Neural cell (in vitro differentiated cells): ENCODE results near the gene UGT1A1.

Experiments used
- EP300 ChIP-seq: fragments of 450-650 bp; conservative IDR thresholded peaks from 2 replicates; pipeline ENCODE4 v1.6.1; 2014; ENCODE audit warnings: antibody characterized with exemption, mild to moderate bottlenecking, moderate library complexity; ENCODE audit not compliant: poor library complexity, severe bottlenecking
- EZH2 ChIP-seq: fragments of 200-600, 300-800 bp; shearing (Covaris generic), sonication (generic); IDR thresholded peaks from 2 replicates; pipeline ENCODE4 v1.6.1; 2014; ENCODE audit warnings: antibody characterized with exemption, low read length, borderline replicate concordance, mild to moderate bottlenecking; ENCODE audit not compliant: insufficient read depth, poor library complexity, severe bottlenecking
- POLR2AphosphoS5 ChIP-seq: IDR thresholded peaks from 2 replicates; pipeline ENCODE4 v1.6.1; 2012
- RAD21 ChIP-seq: fragments of 450-650 bp; conservative IDR thresholded peaks from 2 replicates; pipeline ENCODE4 v1.6.1; 2014; ENCODE audit warnings: antibody characterized with exemption, mild to moderate bottlenecking, moderate library complexity
- SMC3 ChIP-seq: fragments of 450-650 bp; conservative IDR thresholded peaks from 2 replicates; pipeline ENCODE4 v1.6.1; 2014; ENCODE audit warnings: antibody characterized with exemption, mild to moderate bottlenecking, moderate library complexity; ENCODE audit not compliant: poor library complexity
- TAF1 ChIP-seq: IDR thresholded peaks from 2 replicates; pipeline ENCODE4 v1.6.1; 2012; ENCODE audit warnings: low read depth
- TF ChIP-seq, protein P1 (sequence below): fragments of 450-650 bp; IDR thresholded peaks from 2 replicates; pipeline ENCODE4 v1.5.1; 2014; ENCODE audit warnings: antibody characterized with exemption, mild to moderate bottlenecking, moderate library complexity; ENCODE audit not compliant: poor library complexity, severe bottlenecking
- TF ChIP-seq, protein P2 (sequence below): IDR thresholded peaks from 2 replicates; pipeline ENCODE4 v1.6.1; 2012; ENCODE audit warnings: borderline replicate concordance

DNA sequence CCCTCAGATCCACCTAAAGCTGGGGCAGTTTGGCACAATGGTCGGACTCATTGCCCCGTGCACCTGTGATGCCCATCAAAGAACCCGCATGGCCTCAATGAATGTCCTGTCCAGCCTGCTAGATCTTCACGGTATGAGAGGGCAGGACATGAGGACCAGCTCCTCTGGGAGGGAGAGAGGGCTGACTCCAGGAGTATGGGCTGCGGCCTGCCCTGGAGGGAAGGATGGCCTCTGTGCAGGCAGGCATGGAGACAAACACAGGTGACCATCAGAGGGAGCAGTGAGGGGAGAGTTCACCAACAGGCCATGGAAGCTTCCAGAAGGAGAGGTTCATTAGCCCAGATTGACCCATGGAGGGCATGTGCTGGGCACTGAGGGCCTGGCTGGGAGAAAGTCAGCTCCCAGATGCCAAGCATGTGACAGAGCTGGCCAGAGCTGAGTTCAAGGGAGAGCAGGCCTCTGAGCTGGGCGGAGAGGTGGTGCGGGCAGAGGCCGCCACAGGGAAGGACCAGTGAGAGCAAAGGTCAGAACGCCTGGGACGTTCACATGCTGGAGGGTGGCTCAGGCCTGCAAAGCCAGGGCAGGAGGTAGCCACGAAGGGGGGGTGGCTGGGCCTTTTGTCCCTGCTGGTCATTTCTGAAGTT is 58.0 kb downstream of the UGT1A1 start:
- TF ChIP-seq, protein P1, sequence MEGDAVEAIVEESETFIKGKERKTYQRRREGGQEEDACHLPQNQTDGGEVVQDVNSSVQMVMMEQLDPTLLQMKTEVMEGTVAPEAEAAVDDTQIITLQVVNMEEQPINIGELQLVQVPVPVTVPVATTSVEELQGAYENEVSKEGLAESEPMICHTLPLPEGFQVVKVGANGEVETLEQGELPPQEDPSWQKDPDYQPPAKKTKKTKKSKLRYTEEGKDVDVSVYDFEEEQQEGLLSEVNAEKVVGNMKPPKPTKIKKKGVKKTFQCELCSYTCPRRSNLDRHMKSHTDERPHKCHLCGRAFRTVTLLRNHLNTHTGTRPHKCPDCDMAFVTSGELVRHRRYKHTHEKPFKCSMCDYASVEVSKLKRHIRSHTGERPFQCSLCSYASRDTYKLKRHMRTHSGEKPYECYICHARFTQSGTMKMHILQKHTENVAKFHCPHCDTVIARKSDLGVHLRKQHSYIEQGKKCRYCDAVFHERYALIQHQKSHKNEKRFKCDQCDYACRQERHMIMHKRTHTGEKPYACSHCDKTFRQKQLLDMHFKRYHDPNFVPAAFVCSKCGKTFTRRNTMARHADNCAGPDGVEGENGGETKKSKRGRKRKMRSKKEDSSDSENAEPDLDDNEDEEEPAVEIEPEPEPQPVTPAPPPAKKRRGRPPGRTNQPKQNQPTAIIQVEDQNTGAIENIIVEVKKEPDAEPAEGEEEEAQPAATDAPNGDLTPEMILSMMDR: no peak
- TF ChIP-seq RAD21 (no peak), POLR2AphosphoS5 (no peak), TAF1 (no peak), EZH2 (no peak), EP300 (no peak), SMC3 (no peak)
- TF ChIP-seq, protein P2, sequence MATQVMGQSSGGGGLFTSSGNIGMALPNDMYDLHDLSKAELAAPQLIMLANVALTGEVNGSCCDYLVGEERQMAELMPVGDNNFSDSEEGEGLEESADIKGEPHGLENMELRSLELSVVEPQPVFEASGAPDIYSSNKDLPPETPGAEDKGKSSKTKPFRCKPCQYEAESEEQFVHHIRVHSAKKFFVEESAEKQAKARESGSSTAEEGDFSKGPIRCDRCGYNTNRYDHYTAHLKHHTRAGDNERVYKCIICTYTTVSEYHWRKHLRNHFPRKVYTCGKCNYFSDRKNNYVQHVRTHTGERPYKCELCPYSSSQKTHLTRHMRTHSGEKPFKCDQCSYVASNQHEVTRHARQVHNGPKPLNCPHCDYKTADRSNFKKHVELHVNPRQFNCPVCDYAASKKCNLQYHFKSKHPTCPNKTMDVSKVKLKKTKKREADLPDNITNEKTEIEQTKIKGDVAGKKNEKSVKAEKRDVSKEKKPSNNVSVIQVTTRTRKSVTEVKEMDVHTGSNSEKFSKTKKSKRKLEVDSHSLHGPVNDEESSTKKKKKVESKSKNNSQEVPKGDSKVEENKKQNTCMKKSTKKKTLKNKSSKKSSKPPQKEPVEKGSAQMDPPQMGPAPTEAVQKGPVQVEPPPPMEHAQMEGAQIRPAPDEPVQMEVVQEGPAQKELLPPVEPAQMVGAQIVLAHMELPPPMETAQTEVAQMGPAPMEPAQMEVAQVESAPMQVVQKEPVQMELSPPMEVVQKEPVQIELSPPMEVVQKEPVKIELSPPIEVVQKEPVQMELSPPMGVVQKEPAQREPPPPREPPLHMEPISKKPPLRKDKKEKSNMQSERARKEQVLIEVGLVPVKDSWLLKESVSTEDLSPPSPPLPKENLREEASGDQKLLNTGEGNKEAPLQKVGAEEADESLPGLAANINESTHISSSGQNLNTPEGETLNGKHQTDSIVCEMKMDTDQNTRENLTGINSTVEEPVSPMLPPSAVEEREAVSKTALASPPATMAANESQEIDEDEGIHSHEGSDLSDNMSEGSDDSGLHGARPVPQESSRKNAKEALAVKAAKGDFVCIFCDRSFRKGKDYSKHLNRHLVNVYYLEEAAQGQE: no peak
